Measurements from ENCODE around the gene TNFAIP2.

The TNFAIP2 gene

GRCh38 chr14:103126873-103127304 is 3.6 kb downstream of the TNFAIP2 start:
- Histone ChIP-seq H3K27me3 (ENCODE audit: insufficient read depth, low read length) (peaks cover 54% of the 10 kb centered on the region), H3K36me3 (ENCODE audit: insufficient read depth, low read length) (no peaks in the 10 kb centered on the region), H2AFZ (ENCODE audit: low read depth, low read length) (peak overlapping the region; percentile 8), H3K4me1 (ENCODE audit: insufficient read depth, low read length) (peaks cover 7% of the 10 kb centered on the region), H3K9me3 (ENCODE audit: low read length) (no peaks in the 10 kb centered on the region), H3K4me3 (ENCODE audit: low read length) (peak overlapping the region; percentile 9)

- no peak overlapping the region for H3K4me3 ChIP-seq (ENCODE audit: low read length)
- peaks cover 2% of the 10 kb centered on the region for H3K4me1 ChIP-seq (ENCODE audit: insufficient read depth, low read length)
- H3K36me3 ChIP-seq (ENCODE audit: insufficient read depth, low read length) = no peaks in the 10 kb centered on the region
- H3K27me3 ChIP-seq (ENCODE audit: insufficient read depth, low read length) = peaks cover 49% of the 10 kb centered on the region
- H2AFZ ChIP-seq (ENCODE audit: low read depth, low read length) = no peak overlapping the region
- H3K9me3 ChIP-seq (ENCODE audit: low read length) = no peaks in the 10 kb centered on the region
Observed at GRCh38 chr14:103127356-103127755, 4.1 kb downstream of the TNFAIP2 start.

- Histone ChIP-seq H3K36me3 (ENCODE audit: insufficient read depth, low read length) (no peaks in the 10 kb centered on the region), H3K9me3 (ENCODE audit: low read length) (no peaks in the 10 kb centered on the region), H3K4me1 (ENCODE audit: insufficient read depth, low read length) (no peaks in the 10 kb centered on the region), H3K27me3 (ENCODE audit: insufficient read depth, low read length) (peaks cover 49% of the 10 kb centered on the region), H3K4me3 (ENCODE audit: low read length) (no peak overlapping the region), H2AFZ (ENCODE audit: low read depth, low read length) (no peak overlapping the region)
Observed at GRCh38 chr14:103127861-103128598, 4.8 kb downstream of the TNFAIP2 start.

- no peaks in the 10 kb centered on the region for H3K9me3 ChIP-seq (ENCODE audit: low read length)
- no peak overlapping the region for H2AFZ ChIP-seq (ENCODE audit: low read depth, low read length)
- no peaks in the 10 kb centered on the region for H3K36me3 ChIP-seq (ENCODE audit: insufficient read depth, low read length)
- H3K4me1 ChIP-seq (ENCODE audit: insufficient read depth, low read length) = no peaks in the 10 kb centered on the region
- H3K27me3 ChIP-seq (ENCODE audit: insufficient read depth, low read length) = peaks cover 52% of the 10 kb centered on the region
- H3K4me3 ChIP-seq (ENCODE audit: low read length) = no peak overlapping the region
Observed at GRCh38 chr14:103128631-103129300, 5.5 kb downstream of the TNFAIP2 start.

GRCh38 chr14:103129301-103130016 is 6.2 kb downstream of the TNFAIP2 start:
- no peaks in the 10 kb centered on the region for H3K36me3 ChIP-seq (ENCODE audit: insufficient read depth, low read length)

GRCh38 chr14:103130017-103130764 is 6.9 kb downstream of the TNFAIP2 start:
- Histone ChIP-seq H3K4me3 (ENCODE audit: low read length) (no peak overlapping the region), H3K27me3 (ENCODE audit: insufficient read depth, low read length) (peaks cover 52% of the 10 kb centered on the region), H3K36me3 (ENCODE audit: insufficient read depth, low read length) (no peaks in the 10 kb centered on the region), H3K4me1 (ENCODE audit: insufficient read depth, low read length) (no peaks in the 10 kb centered on the region), H2AFZ (ENCODE audit: low read depth, low read length) (no peak overlapping the region), H3K9me3 (ENCODE audit: low read length) (no peaks in the 10 kb centered on the region)

More at GRCh38 chr14:103129301-103130016, 6.2 kb downstream of the TNFAIP2 start:
- Histone ChIP-seq H3K4me3 (ENCODE audit: low read length) (no peak overlapping the region), H2AFZ (ENCODE audit: low read depth, low read length) (no peak overlapping the region), H3K27me3 (ENCODE audit: insufficient read depth, low read length) (peaks cover 52% of the 10 kb centered on the region), H3K9me3 (ENCODE audit: low read length) (no peaks in the 10 kb centered on the region), H3K4me1 (ENCODE audit: insufficient read depth, low read length) (no peaks in the 10 kb centered on the region)

- no peak overlapping the region for H3K4me3 ChIP-seq (ENCODE audit: low read length)
- no peaks in the 10 kb centered on the region for H3K4me1 ChIP-seq (ENCODE audit: insufficient read depth, low read length)
- H3K36me3 ChIP-seq (ENCODE audit: insufficient read depth, low read length) = no peaks in the 10 kb centered on the region
- H3K27me3 ChIP-seq (ENCODE audit: insufficient read depth, low read length) = peaks cover 44% of the 10 kb centered on the region
- H3K9me3 ChIP-seq (ENCODE audit: low read length) = no peaks in the 10 kb centered on the region
- no peak overlapping the region for H2AFZ ChIP-seq (ENCODE audit: low read depth, low read length)
Observed at GRCh38 chr14:103130965-103131364, 7.7 kb downstream of the TNFAIP2 start.

GRCh38 chr14:103131580-103131979 is 8.3 kb downstream of the TNFAIP2 start:
- H3K36me3 ChIP-seq (ENCODE audit: insufficient read depth, low read length) = no peaks in the 10 kb centered on the region
- no peaks in the 10 kb centered on the region for H3K9me3 ChIP-seq (ENCODE audit: low read length)
- H2AFZ ChIP-seq (ENCODE audit: low read depth, low read length) = no peak overlapping the region
- no peaks in the 10 kb centered on the region for H3K4me1 ChIP-seq (ENCODE audit: insufficient read depth, low read length)
- H3K27me3 ChIP-seq (ENCODE audit: insufficient read depth, low read length) = peaks cover 40% of the 10 kb centered on the region
- H3K4me3 ChIP-seq (ENCODE audit: low read length) = no peak overlapping the region

- Histone ChIP-seq H3K4me3 (ENCODE audit: low read length) (no peak overlapping the region), H3K9me3 (ENCODE audit: low read length) (no peaks in the 10 kb centered on the region), H3K36me3 (ENCODE audit: insufficient read depth, low read length) (no peaks in the 10 kb centered on the region), H3K4me1 (ENCODE audit: insufficient read depth, low read length) (no peaks in the 10 kb centered on the region), H3K27me3 (ENCODE audit: insufficient read depth, low read length) (peaks cover 42% of the 10 kb centered on the region), H2AFZ (ENCODE audit: low read depth, low read length) (no peak overlapping the region)
Observed at GRCh38 chr14:103132381-103133209, 9.3 kb downstream of the TNFAIP2 start.

GRCh38 chr14:103133210-103134140 is 10.2 kb downstream of the TNFAIP2 start:
- Histone ChIP-seq H3K36me3 (ENCODE audit: insufficient read depth, low read length) (no peaks in the 10 kb centered on the region), H3K4me3 (ENCODE audit: low read length) (no peak overlapping the region), H3K9me3 (ENCODE audit: low read length) (no peaks in the 10 kb centered on the region), H2AFZ (ENCODE audit: low read depth, low read length) (no peak overlapping the region), H3K27me3 (ENCODE audit: insufficient read depth, low read length) (peaks cover 39% of the 10 kb centered on the region), H3K4me1 (ENCODE audit: insufficient read depth, low read length) (no peaks in the 10 kb centered on the region)

GRCh38 chr14:103134405-103134804 is 11.1 kb downstream of the TNFAIP2 start:
- Histone ChIP-seq H3K4me1 (ENCODE audit: insufficient read depth, low read length) (peaks cover 2% of the 10 kb centered on the region), H3K27me3 (ENCODE audit: insufficient read depth, low read length) (peaks cover 39% of the 10 kb centered on the region), H3K9me3 (ENCODE audit: low read length) (no peaks in the 10 kb centered on the region), H2AFZ (ENCODE audit: low read depth, low read length) (no peak overlapping the region), H3K4me3 (ENCODE audit: low read length) (no peak overlapping the region), H3K36me3 (ENCODE audit: insufficient read depth, low read length) (no peaks in the 10 kb centered on the region)
